IMR-90 (cell line): ENCODE results near the gene TLR6. TPM values are rescaled to one million over a fixed set of nuclear protein-coding genes. Genes with fewer than 3 reads are reported as not detected.

Source experiments
- ATAC-seq: fragments of 200-7000 bp; cut with Tn5 transposase; 2 replicates; pipeline ENCODE4 v1.9.1; 2020; ENCODE audit warnings: low read depth, mild to moderate bottlenecking, moderate library complexity
- BruUV-seq: library from RNA; stranded (reverse); fragments of 400-500 nt; replicated peaks from 2 replicates; lab custom pipeline; 2021; lab: Mats Ljungman, UMichigan
- CTCF ChIA-PET: fragments of 300-600 bp; formaldehyde crosslinking; extraction: SDS; loops from one replicate; lab custom pipeline; 2021; ENCODE audit warnings: antibody characterized with exemption; lab: Yijun Ruan, JAX
- POLR2A ChIA-PET: fragments of 300-600 bp; sonication (Branson Sonifier 250); formaldehyde crosslinking; loops from one replicate; lab custom pipeline; 2022; ENCODE audit warnings: antibody characterized with exemption; ENCODE audit not compliant: unreplicated experiment; lab: Charles Lee
- DNase-seq: peaks from one replicate; pipeline ENCODE4 v3.0.0; 2013
- H2AFZ ChIP-seq: replicated peaks from 2 replicates; pipeline ENCODE3; 2013; ENCODE audit warnings: low read length, mild to moderate bottlenecking; ENCODE audit not compliant: poor library complexity
- H2AK5ac ChIP-seq: 2 replicates; pipeline ENCODE4 v1.6.1; 2013; ENCODE audit warnings: low read depth, low read length, inconsistent platforms
- H2AK9ac ChIP-seq: replicated peaks from 2 replicates; pipeline ENCODE3; 2013; ENCODE audit warnings: mild to moderate bottlenecking, low read depth, low read length, moderate library complexity; ENCODE audit not compliant: poor library complexity
- H2BK120ac ChIP-seq: 2 replicates; pipeline ENCODE4 v1.6.1; 2013; ENCODE audit warnings: low read depth, low read length, inconsistent platforms
- H2BK15ac ChIP-seq: 3 replicates; pipeline ENCODE4 v1.6.1; 2013; ENCODE audit warnings: low read depth, low read length, inconsistent platforms
- H2BK20ac ChIP-seq: 2 replicates; pipeline ENCODE4 v1.6.1; 2013; ENCODE audit warnings: low read depth, mild to moderate bottlenecking, inconsistent platforms, low read length, moderate library complexity
- H2BK5ac ChIP-seq: 2 replicates; pipeline ENCODE4 v1.6.1; 2013; ENCODE audit warnings: mild to moderate bottlenecking, low read depth, low read length, inconsistent platforms; ENCODE audit not compliant: poor library complexity, severe bottlenecking
- H3K14ac ChIP-seq: replicated peaks from 2 replicates; pipeline ENCODE4 v1.6.1; 2013; ENCODE audit warnings: low read depth, low read length, inconsistent platforms
- H3K18ac ChIP-seq: 2 replicates; pipeline ENCODE4 v1.6.1; 2013; ENCODE audit warnings: low read depth, low read length, control low read depth
- H3K23ac ChIP-seq: 2 replicates; pipeline ENCODE4 v1.6.1; 2013; ENCODE audit warnings: low read depth, low read length, inconsistent platforms
- H3K27ac ChIP-seq: 2 replicates; pipeline ENCODE4 v1.5.1; 2013; ENCODE audit warnings: mild to moderate bottlenecking, control low read depth, low read length; ENCODE audit not compliant: insufficient read depth
- H3K27me3 ChIP-seq: 2 replicates; pipeline ENCODE4 v1.6.1; 2013; ENCODE audit warnings: low read length; ENCODE audit not compliant: control insufficient read depth, insufficient read depth
- H3K36me3 ChIP-seq: 2 replicates; pipeline ENCODE4 v1.6.1; 2013; ENCODE audit warnings: low read length, mixed read lengths; ENCODE audit not compliant: control insufficient read depth, insufficient read depth
- H3K4ac ChIP-seq: 2 replicates; pipeline ENCODE4 v1.6.1; 2013; ENCODE audit warnings: low read depth, low read length, inconsistent platforms
- H3K4me1 ChIP-seq: 2 replicates; pipeline ENCODE4 v1.6.1; 2013; ENCODE audit warnings: low read length, mixed read lengths; ENCODE audit not compliant: control insufficient read depth, insufficient read depth
- H3K4me2 ChIP-seq: 2 replicates; pipeline ENCODE4 v1.6.1; 2013; ENCODE audit warnings: low read depth, mild to moderate bottlenecking, control low read depth, low read length, moderate library complexity
- H3K4me3 ChIP-seq: 2 replicates; pipeline ENCODE4 v1.5.1; 2013; ENCODE audit warnings: low read depth, mild to moderate bottlenecking, control low read depth, low read length, moderate library complexity; ENCODE audit not compliant: insufficient read depth
- H3K56ac ChIP-seq: 2 replicates; pipeline ENCODE4 v1.6.1; 2013; ENCODE audit warnings: low read length, inconsistent platforms; ENCODE audit not compliant: insufficient read depth; ENCODE audit errors: extremely low read depth
- H3K79me1 ChIP-seq, 2 experiments: 2 replicates each; pipeline ENCODE4 v1.6.1; 2013; ENCODE audit warnings: low read length in 2 of 2, inconsistent platforms in 1 of 2, low read depth in 1 of 2
- H3K9ac ChIP-seq: 2 replicates; pipeline ENCODE4 v1.6.1; 2013; ENCODE audit warnings: low read depth, low read length, control low read depth
- H3K9me1 ChIP-seq: 2 replicates; pipeline ENCODE4 v1.6.1; 2013; ENCODE audit warnings: low read length, inconsistent platforms; ENCODE audit not compliant: insufficient read depth
- H3K9me3 ChIP-seq: 2 replicates; pipeline ENCODE4 v1.6.1; 2013; ENCODE audit warnings: low read length; ENCODE audit not compliant: control insufficient read depth, insufficient read depth
- H4K20me1 ChIP-seq: 2 replicates; pipeline ENCODE4 v1.6.1; 2013; ENCODE audit warnings: low read length, inconsistent platforms; ENCODE audit not compliant: insufficient read depth
- H4K5ac ChIP-seq: 2 replicates; pipeline ENCODE4 v1.6.1; 2013; ENCODE audit warnings: mild to moderate bottlenecking, low read depth, low read length, control low read depth
- H4K8ac ChIP-seq, 2 experiments: 2 replicates each; pipeline ENCODE4 v1.6.1; 2013; ENCODE audit warnings: low read depth in 2 of 2, low read length in 2 of 2, control low read depth in 1 of 2, inconsistent platforms in 1 of 2
- H4K91ac ChIP-seq: 2 replicates; pipeline ENCODE4 v1.6.1; 2013; ENCODE audit warnings: low read depth, low read length, inconsistent platforms; ENCODE audit not compliant: insufficient read depth
- CHD1 ChIP-seq: IDR thresholded peaks from 2 replicates; pipeline ENCODE4 v1.6.1; 2012; ENCODE audit warnings: low read depth, low read length, improper control_type of control experiment
- ELK1 ChIP-seq: fragments of 150-350 bp; IDR thresholded peaks from 2 replicates; pipeline ENCODE4 v1.6.1; 2016; ENCODE audit warnings: low read depth, mild to moderate bottlenecking, low read length, moderate library complexity, borderline replicate concordance
- FOS ChIP-seq: fragments of 150-350 bp; IDR thresholded peaks from 2 replicates; pipeline ENCODE4 v1.6.1; 2016; ENCODE audit warnings: low read depth, low read length
- MAZ ChIP-seq: IDR thresholded peaks from 2 replicates; pipeline ENCODE4 v1.6.1; 2012; ENCODE audit warnings: low read depth, mild to moderate bottlenecking, low read length, improper control_type of control experiment, moderate library complexity, borderline replicate concordance
- MXI1 ChIP-seq: IDR thresholded peaks from 2 replicates; pipeline ENCODE4 v1.6.1; 2012; ENCODE audit warnings: low read depth, mild to moderate bottlenecking, low read length, moderate library complexity, borderline replicate concordance
- RAD21 ChIP-seq: IDR thresholded peaks from 2 replicates; pipeline ENCODE4 v1.6.1; 2012; ENCODE audit warnings: low read length, improper control_type of control experiment
- SMC3 ChIP-seq: fragments of 150-350 bp; IDR thresholded peaks from 2 replicates; pipeline ENCODE4 v1.6.1; 2016; ENCODE audit warnings: low read depth, mild to moderate bottlenecking, antibody characterized with exemption, low read length, moderate library complexity
- WGBS, 2 experiments: methylation state at CpG; one replicate each; pipeline versions ENCODE4 v1.1.5 to v1.1.7; 2013; ENCODE audit warnings: missing lambda C conversion rate in 2 of 2; ENCODE audit not compliant: insufficient read length in 1 of 2; ENCODE audit errors: extremely low coverage in 2 of 2; 5-methylcytosine and 5-hydroxymethylcytosine counted together
- dilution Hi-C: fragments of 300-500 bp; cut with HindIII; formaldehyde crosslinking; loops from one replicate; pipeline ENCODE4 v1.14.3; 2018; ENCODE audit warnings: low sequenced_read_pairs; ENCODE audit not compliant: unreplicated experiment
- in situ Hi-C: fragments of 300-500 bp; cut with MboI; formaldehyde crosslinking; loops from 3 replicates; pipeline ENCODE4 v1.14.3; 2019; ENCODE audit warnings: low sequenced_read_pairs, inconsistent platforms, mixed read lengths
- intact Hi-C: fragments of 100-400 bp; cut with micrococcal nuclease; formaldehyde crosslinking; loops from 2 replicates; pipeline ENCODE4 v1.10.0; 2022
- microRNA-seq, 2 experiments: library from miRNA; stranded (forward) in 1 of 2; unstranded in 1 of 2; fragments of 10-50 nt in 1 of 2; fragments of <30 nt in 1 of 2; gene quantifications in 1 of 2; microRNA quantifications in 1 of 2; one replicate each; pipeline versions ENCODE3 to v1.1.0; 2013 to 2020; ENCODE audit not compliant: insufficient read depth in 1 of 2, insufficient read length in 1 of 2, unreplicated experiment in 1 of 2
- polyA plus RNA-seq, 3 experiments: library from polyadenylated mRNA; depleted of rRNA; stranded (reverse); fragments of >200 nt; gene quantifications; 2 replicates each; pipeline ENCODE4 v1.2.3, GENCODE V29; 2012; ENCODE audit warnings: low replicate concordance in 1 of 3
- small RNA-seq, 5 experiments: library from RNA; depleted of rRNA; stranded (forward); fragments of <200 nt; gene quantifications; one replicate each; pipeline ENCODE3, GENCODE V24; 2012
- total RNA-seq: library from RNA; depleted of rRNA; stranded (reverse); fragments of >200 nt; gene quantifications from 2 replicates; pipeline ENCODE4 v1.2.3, GENCODE V29; 2012; rRNA removed

Gene TLR6
- total and polyA plus RNA-seq, 2 of the 4 experiments (the other 2 are of a cell fraction): 1.4 to 3.9 TPM

GRCh38 chr4:38774181-38774955 is 82.2 kb downstream of the TLR6 start:
- no peak overlapping the region for H2BK15ac ChIP-seq
- H3K9ac ChIP-seq: no peak overlapping the region
- no peak overlapping the region for H3K4me2 ChIP-seq
- no CpG with 5 or more reads among the region's 8 CpGs for WGBS, 2 experiments
- H3K56ac ChIP-seq: no peak overlapping the region
- no peak overlapping the region for H2BK5ac ChIP-seq
- no peak overlapping the region for H4K5ac ChIP-seq
- no peak overlapping the region for H3K27ac ChIP-seq
- ATAC-seq: no peak
- DNase-seq: no peak
- CTCF ChIA-PET: interaction anchor here (0.8 kb wide), 1 partner anchor 10 kb away, joined by 3 read pairs; no protein-coding TSS in a partner anchor
- no peak overlapping the region for H2AK5ac ChIP-seq
- POLR2A ChIA-PET: no interaction called here
- H4K20me1 ChIP-seq: no peaks in the 10 kb centered on the region
- BruUV-seq: no TSS peak
- H4K91ac ChIP-seq: no peak overlapping the region
- no peak overlapping the region for H3K14ac ChIP-seq
- no peak overlapping the region for H3K4ac ChIP-seq
- no peaks in the 10 kb centered on the region for H3K79me1 ChIP-seq
- H3K36me3 ChIP-seq: no peaks in the 10 kb centered on the region
- H3K9me1 ChIP-seq: no peaks in the 10 kb centered on the region
- H2AK9ac ChIP-seq: no peak overlapping the region
- in situ Hi-C loops: no loop called here
- no peak overlapping the region for H2BK120ac ChIP-seq
- peaks cover 10% of the 10 kb centered on the region for H3K27me3 ChIP-seq
- H3K23ac ChIP-seq: no peak overlapping the region
- H2BK20ac ChIP-seq: no peak overlapping the region
- intact Hi-C loops: no loop called here
- H3K9me3 ChIP-seq: no peaks in the 10 kb centered on the region
- no peak overlapping the region for H3K18ac ChIP-seq
- dilution Hi-C loops: no loop called here
- no peak overlapping the region for H2AFZ ChIP-seq
- H3K4me1 ChIP-seq: no peaks in the 10 kb centered on the region
- TF ChIP-seq MAZ (no peak), FOS (no peak), ELK1 (no peak), CHD1 (no peak), MXI1 (no peak), RAD21 (no peak), SMC3 (no peak)
- no peak overlapping the region for H3K4me3 ChIP-seq
- no peak overlapping the region for H4K8ac ChIP-seq

Small RNA genes lying within 50 kb of the gene (microRNA-seq; reads per million reads assigned to microRNA genes)
- 641 to 1,237 reads per million in 2 experiments for gene MIR574

Small RNA genes lying within 50 kb of the gene (small RNA-seq; reads per million reads assigned to genes)
- gene MIR574: 1.3 to 56.6 (median 23.4) reads per million in 5 experiments

Other genes starting within 250 kb of the TLR6 start
- gene KLF3, start 192.6 kb downstream of the TLR6 start, total RNA-seq: 8.2 and 9.4 TPM in 2 replicates
- 11.6 and 12.6 TPM in 2 replicates for gene KLF3, start 192.6 kb downstream of the TLR6 start, polyA plus RNA-seq (2012; rRNA removed)
- gene TLR10, start 73.8 kb downstream of the TLR6 start, total RNA-seq: not detected in 2 replicates
- gene TLR10, start 73.8 kb downstream of the TLR6 start, polyA plus RNA-seq (2012; rRNA removed): not detected in 2 replicates
- gene TLR1, start 52.0 kb downstream of the TLR6 start, total RNA-seq: 1.1 TPM in 2 replicates
- 0.17 and 0.24 TPM in 2 replicates for gene TLR1, start 52.0 kb downstream of the TLR6 start, polyA plus RNA-seq (2012; rRNA removed)
- 507 and 649 TPM in 2 replicates for gene FAM114A1, start 11.0 kb upstream of the TLR6 start, total RNA-seq
- 135 and 152 TPM in 2 replicates for gene FAM114A1, start 11.0 kb upstream of the TLR6 start, polyA plus RNA-seq (2012; rRNA removed)
- gene TMEM156, start 175.6 kb upstream of the TLR6 start, total RNA-seq: 0.54 and 0.83 TPM in 2 replicates
- 0.53 and 0.82 TPM in 2 replicates for gene TMEM156, start 175.6 kb upstream of the TLR6 start, polyA plus RNA-seq (2012; rRNA removed)
- gene KLHL5, start 205.4 kb upstream of the TLR6 start, total RNA-seq: 97.7 and 134 TPM in 2 replicates
- gene KLHL5, start 205.4 kb upstream of the TLR6 start, polyA plus RNA-seq (2012; rRNA removed): 45.4 and 58.8 TPM in 2 replicates